IMR-90 (cell line): ENCODE results near the gene NPAS1. TPM values are rescaled to one million over a fixed set of nuclear protein-coding genes. Genes with fewer than 3 reads are reported as not detected.

ENCODE experiments used
- ATAC-seq: fragments of 200-7000 bp; cut with Tn5 transposase; 2 replicates; pipeline ENCODE4 v1.9.1; 2020; ENCODE audit warnings: low read depth, mild to moderate bottlenecking, moderate library complexity
- Bru-seq: library from RNA; stranded (reverse); fragments of 400-500 nt; gene quantifications from one replicate; lab custom pipeline; 2021; lab: Mats Ljungman, UMichigan
- BruChase-seq, 2 experiments: library from RNA; stranded (reverse); fragments of 400-500 nt; gene quantifications; one replicate each; lab custom pipeline; 2021; lab: Mats Ljungman, UMichigan
- BruUV-seq: library from RNA; stranded (reverse); fragments of 400-500 nt; replicated peaks from 2 replicates; lab custom pipeline; 2021; lab: Mats Ljungman, UMichigan
- CTCF ChIA-PET: fragments of 300-600 bp; formaldehyde crosslinking; extraction: SDS; loops from one replicate; lab custom pipeline; 2021; ENCODE audit warnings: antibody characterized with exemption; lab: Yijun Ruan, JAX
- POLR2A ChIA-PET: fragments of 300-600 bp; sonication (Branson Sonifier 250); formaldehyde crosslinking; loops from one replicate; lab custom pipeline; 2022; ENCODE audit warnings: antibody characterized with exemption; ENCODE audit not compliant: unreplicated experiment; lab: Charles Lee
- DNase-seq: peaks from one replicate; pipeline ENCODE4 v3.0.0; 2013
- H2AFZ ChIP-seq: replicated peaks from 2 replicates; pipeline ENCODE3; 2013; ENCODE audit warnings: low read length, mild to moderate bottlenecking; ENCODE audit not compliant: poor library complexity
- H2AK5ac ChIP-seq: 2 replicates; pipeline ENCODE4 v1.6.1; 2013; ENCODE audit warnings: low read depth, low read length, inconsistent platforms
- H2AK9ac ChIP-seq: replicated peaks from 2 replicates; pipeline ENCODE3; 2013; ENCODE audit warnings: mild to moderate bottlenecking, low read depth, low read length, moderate library complexity; ENCODE audit not compliant: poor library complexity
- H2BK120ac ChIP-seq: 2 replicates; pipeline ENCODE4 v1.6.1; 2013; ENCODE audit warnings: low read depth, low read length, inconsistent platforms
- H2BK15ac ChIP-seq: 3 replicates; pipeline ENCODE4 v1.6.1; 2013; ENCODE audit warnings: low read depth, low read length, inconsistent platforms
- H2BK20ac ChIP-seq: 2 replicates; pipeline ENCODE4 v1.6.1; 2013; ENCODE audit warnings: low read depth, mild to moderate bottlenecking, inconsistent platforms, low read length, moderate library complexity
- H2BK5ac ChIP-seq: 2 replicates; pipeline ENCODE4 v1.6.1; 2013; ENCODE audit warnings: mild to moderate bottlenecking, low read depth, low read length, inconsistent platforms; ENCODE audit not compliant: poor library complexity, severe bottlenecking
- H3K14ac ChIP-seq: replicated peaks from 2 replicates; pipeline ENCODE4 v1.6.1; 2013; ENCODE audit warnings: low read depth, low read length, inconsistent platforms
- H3K18ac ChIP-seq: 2 replicates; pipeline ENCODE4 v1.6.1; 2013; ENCODE audit warnings: low read depth, low read length, control low read depth
- H3K23ac ChIP-seq: 2 replicates; pipeline ENCODE4 v1.6.1; 2013; ENCODE audit warnings: low read depth, low read length, inconsistent platforms
- H3K27ac ChIP-seq: 2 replicates; pipeline ENCODE4 v1.5.1; 2013; ENCODE audit warnings: mild to moderate bottlenecking, control low read depth, low read length; ENCODE audit not compliant: insufficient read depth
- H3K27me3 ChIP-seq: 2 replicates; pipeline ENCODE4 v1.6.1; 2013; ENCODE audit warnings: low read length; ENCODE audit not compliant: control insufficient read depth, insufficient read depth
- H3K36me3 ChIP-seq: 2 replicates; pipeline ENCODE4 v1.6.1; 2013; ENCODE audit warnings: low read length, mixed read lengths; ENCODE audit not compliant: control insufficient read depth, insufficient read depth
- H3K4ac ChIP-seq: 2 replicates; pipeline ENCODE4 v1.6.1; 2013; ENCODE audit warnings: low read depth, low read length, inconsistent platforms
- H3K4me1 ChIP-seq: 2 replicates; pipeline ENCODE4 v1.6.1; 2013; ENCODE audit warnings: low read length, mixed read lengths; ENCODE audit not compliant: control insufficient read depth, insufficient read depth
- H3K4me2 ChIP-seq: 2 replicates; pipeline ENCODE4 v1.6.1; 2013; ENCODE audit warnings: low read depth, mild to moderate bottlenecking, control low read depth, low read length, moderate library complexity
- H3K4me3 ChIP-seq: 2 replicates; pipeline ENCODE4 v1.5.1; 2013; ENCODE audit warnings: low read depth, mild to moderate bottlenecking, control low read depth, low read length, moderate library complexity; ENCODE audit not compliant: insufficient read depth
- H3K56ac ChIP-seq: 2 replicates; pipeline ENCODE4 v1.6.1; 2013; ENCODE audit warnings: low read length, inconsistent platforms; ENCODE audit not compliant: insufficient read depth; ENCODE audit errors: extremely low read depth
- H3K79me1 ChIP-seq, 2 experiments: 2 replicates each; pipeline ENCODE4 v1.6.1; 2013; ENCODE audit warnings: low read length in 2 of 2, inconsistent platforms in 1 of 2, low read depth in 1 of 2
- H3K9ac ChIP-seq: 2 replicates; pipeline ENCODE4 v1.6.1; 2013; ENCODE audit warnings: low read depth, low read length, control low read depth
- H3K9me1 ChIP-seq: 2 replicates; pipeline ENCODE4 v1.6.1; 2013; ENCODE audit warnings: low read length, inconsistent platforms; ENCODE audit not compliant: insufficient read depth
- H3K9me3 ChIP-seq: 2 replicates; pipeline ENCODE4 v1.6.1; 2013; ENCODE audit warnings: low read length; ENCODE audit not compliant: control insufficient read depth, insufficient read depth
- H4K20me1 ChIP-seq: 2 replicates; pipeline ENCODE4 v1.6.1; 2013; ENCODE audit warnings: low read length, inconsistent platforms; ENCODE audit not compliant: insufficient read depth
- H4K5ac ChIP-seq: 2 replicates; pipeline ENCODE4 v1.6.1; 2013; ENCODE audit warnings: mild to moderate bottlenecking, low read depth, low read length, control low read depth
- H4K8ac ChIP-seq, 2 experiments: 2 replicates each; pipeline ENCODE4 v1.6.1; 2013; ENCODE audit warnings: low read depth in 2 of 2, low read length in 2 of 2, control low read depth in 1 of 2, inconsistent platforms in 1 of 2
- H4K91ac ChIP-seq: 2 replicates; pipeline ENCODE4 v1.6.1; 2013; ENCODE audit warnings: low read depth, low read length, inconsistent platforms; ENCODE audit not compliant: insufficient read depth
- BHLHE40 ChIP-seq: fragments of 150-350 bp; IDR thresholded peaks from 2 replicates; pipeline ENCODE4 v1.6.1; 2016; ENCODE audit warnings: mild to moderate bottlenecking, low read depth, low read length
- CEBPB ChIP-seq: IDR thresholded peaks from 2 replicates; pipeline ENCODE4 v1.6.1; 2012; ENCODE audit warnings: low read depth, low read length, improper control_type of control experiment
- CTCF ChIP-seq: conservative IDR thresholded peaks from 2 replicates; pipeline ENCODE4 v1.5.1; 2012; ENCODE audit warnings: mild to moderate bottlenecking, low read depth, low read length, improper control_type of control experiment
- ELK1 ChIP-seq: fragments of 150-350 bp; IDR thresholded peaks from 2 replicates; pipeline ENCODE4 v1.6.1; 2016; ENCODE audit warnings: low read depth, mild to moderate bottlenecking, low read length, moderate library complexity, borderline replicate concordance
- MAFK ChIP-seq: IDR thresholded peaks from 2 replicates; pipeline ENCODE4 v1.6.1; 2012; ENCODE audit warnings: low read depth, low read length, improper control_type of control experiment
- MAZ ChIP-seq: IDR thresholded peaks from 2 replicates; pipeline ENCODE4 v1.6.1; 2012; ENCODE audit warnings: low read depth, mild to moderate bottlenecking, low read length, improper control_type of control experiment, moderate library complexity, borderline replicate concordance
- MXI1 ChIP-seq: IDR thresholded peaks from 2 replicates; pipeline ENCODE4 v1.6.1; 2012; ENCODE audit warnings: low read depth, mild to moderate bottlenecking, low read length, moderate library complexity, borderline replicate concordance
- NFE2L2 ChIP-seq: fragments of 150-350 bp; IDR thresholded peaks from 2 replicates; pipeline ENCODE4 v1.6.1; 2016; ENCODE audit warnings: low read depth, mild to moderate bottlenecking, low read length
- POLR2A ChIP-seq: IDR thresholded peaks from 2 replicates; pipeline ENCODE4 v1.6.1; 2012; ENCODE audit warnings: mild to moderate bottlenecking, low read depth, low read length
- RAD21 ChIP-seq: IDR thresholded peaks from 2 replicates; pipeline ENCODE4 v1.6.1; 2012; ENCODE audit warnings: low read length, improper control_type of control experiment
- RCOR1 ChIP-seq: IDR thresholded peaks from 2 replicates; pipeline ENCODE4 v1.6.1; 2012; ENCODE audit warnings: mild to moderate bottlenecking, low read length, improper control_type of control experiment; ENCODE audit not compliant: insufficient replicate concordance
- RFX5 ChIP-seq: IDR thresholded peaks from 2 replicates; pipeline ENCODE4 v1.8.0; 2012; ENCODE audit warnings: low read depth, mild to moderate bottlenecking, low read length, moderate library complexity
- USF2 ChIP-seq: fragments of 150-350 bp; IDR thresholded peaks from 2 replicates; pipeline ENCODE4 v1.6.1; 2017; ENCODE audit warnings: mild to moderate bottlenecking, antibody characterized with exemption, low read length, low read depth
- WGBS, 2 experiments: methylation state at CpG; one replicate each; pipeline versions ENCODE4 v1.1.5 to v1.1.7; 2013; ENCODE audit warnings: missing lambda C conversion rate in 2 of 2; ENCODE audit not compliant: insufficient read length in 1 of 2; ENCODE audit errors: extremely low coverage in 2 of 2; 5-methylcytosine and 5-hydroxymethylcytosine counted together
- dilution Hi-C: fragments of 300-500 bp; cut with HindIII; formaldehyde crosslinking; loops from one replicate; pipeline ENCODE4 v1.14.3; 2018; ENCODE audit warnings: low sequenced_read_pairs; ENCODE audit not compliant: unreplicated experiment
- in situ Hi-C: fragments of 300-500 bp; cut with MboI; formaldehyde crosslinking; loops from 3 replicates; pipeline ENCODE4 v1.14.3; 2019; ENCODE audit warnings: low sequenced_read_pairs, inconsistent platforms, mixed read lengths
- intact Hi-C: fragments of 100-400 bp; cut with micrococcal nuclease; formaldehyde crosslinking; loops from 2 replicates; pipeline ENCODE4 v1.10.0; 2022
- long read RNA-seq: library from polyadenylated mRNA; unstranded; transcript quantifications from one replicate; pipeline ENCODE4 v2.0.0, GENCODE V29; 2021; ENCODE audit not compliant: unreplicated experiment
- polyA plus RNA-seq, 3 experiments: library from polyadenylated mRNA; depleted of rRNA; stranded (reverse); fragments of >200 nt; gene quantifications; 2 replicates each; pipeline ENCODE4 v1.2.3, GENCODE V29; 2012; ENCODE audit warnings: low replicate concordance in 1 of 3
- total RNA-seq: library from RNA; depleted of rRNA; stranded (reverse); fragments of >200 nt; gene quantifications from 2 replicates; pipeline ENCODE4 v1.2.3, GENCODE V29; 2012; rRNA removed

NPAS1 gene
- 0.36 and 0.56 TPM in 2 replicates for total RNA-seq
- polyA plus RNA-seq (2012; rRNA removed) = 5.7 and 7.4 TPM in 2 replicates
- polyA plus RNA-seq (2012; cell fraction: cytosol; rRNA removed) = 6.7 and 7.2 TPM in 2 replicates
- 6.1 and 23.6 TPM in 2 replicates for polyA plus RNA-seq (2012; cell fraction: nucleus; rRNA removed; ENCODE audit: low replicate concordance)
- Bru-seq, nascent RNA = percentile 38 among the genes with signal in this experiment
- BruChase-seq, experiment 1, labeled RNA remaining after a 6-hour chase = percentile 40 among the genes with signal in this experiment
- BruChase-seq, experiment 2, labeled RNA remaining after a 2-hour chase = percentile 46 among the genes with signal in this experiment
- long read RNA-seq, partial matches to known transcripts = 3 of 17 reads
- long read RNA-seq, other reads (novel, unspliced or antisense) = 14 of 17 reads

- Histone ChIP-seq H3K4ac (no peak within 1 kb of the TSS), H3K27me3 (peaks cover 43% of the 10 kb centered on the region), H3K9ac (no peak within 1 kb of the TSS), H3K4me3 (peak within 1 kb of the TSS; percentile 45), H2BK120ac (no peak within 1 kb of the TSS), H3K27ac (no peak within 1 kb of the TSS), H3K79me1 (no peaks in the 10 kb centered on the region), H4K5ac (no peak within 1 kb of the TSS), H2BK15ac (no peak within 1 kb of the TSS), H4K91ac (no peak within 1 kb of the TSS), H4K8ac (no peak within 1 kb of the TSS; a peak in 1 of 4 replicates), H3K18ac (no peak within 1 kb of the TSS), H3K14ac (no peak within 1 kb of the TSS), H2AK5ac (no peak within 1 kb of the TSS), H3K4me2 (peak within 1 kb of the TSS; percentile 75), H3K56ac (no peak within 1 kb of the TSS), H2AFZ (peak within 1 kb of the TSS; percentile 78), H3K9me3 (no peaks in the 10 kb centered on the region), H2BK5ac (no peak within 1 kb of the TSS), H3K9me1 (no peaks in the 10 kb centered on the region), H3K36me3 (no peaks in the 10 kb centered on the region), H2AK9ac (peak within 1 kb of the TSS; percentile 85), H4K20me1 (peaks cover 6% of the 10 kb centered on the region; the same call in 1 of the 2 replicates), H3K23ac (no peak within 1 kb of the TSS; the same call in none of the 2 replicates), H2BK20ac (no peak within 1 kb of the TSS), H3K4me1 (peaks cover 4% of the 10 kb centered on the region; the same call in 1 of the 2 replicates)
- intact Hi-C loops (no loop called here), dilution Hi-C loops (no loop called here), in situ Hi-C loops (loop anchor here (10.0 kb wide), 1 partner anchor 105 kb away; no protein-coding TSS in a partner anchor)
- ChIA-PET CTCF (no interaction called here), POLR2A (no interaction called here)
- DNase-seq = no peak
- WGBS, 2 experiments = 6% methylated on average over 15 of the region's 58 CpGs; no CpG with 5 or more reads in 1 of the 2 experiments
- no TSS peak for BruUV-seq
- peak; percentile 67 for ATAC-seq
- TF ChIP-seq USF2 (no peak), POLR2A (no peak), RFX5 (no peak), MXI1 (no peak), BHLHE40 (no peak), ELK1 (no peak), RAD21 (no peak), NFE2L2 (no peak), MAFK (no peak), MAZ (no peak), CEBPB (no peak), RCOR1 (no peak), CTCF (no peak)
These were observed at the start of gene NPAS1 for GRCh38 chr19:47019431-47020041. TSS of gene NPAS1 (plus strand) at chr19:47019837. CDS start at chr19:47021048, 1,211 bp downstream.
